Liver (tissue), 3 donors: Measurements from ENCODE around the gene ACSS2.

Experiments used
- GABPA ChIP-seq, 2 donors: IDR thresholded peaks in 1 of 2; conservative IDR thresholded peaks in 1 of 2; 2 replicates each; pipeline ENCODE4 v1.6.1; 2016; ENCODE audit warnings: antibody characterized with exemption in 2 of 2, mild to moderate bottlenecking in 1 of 2, moderate library complexity in 1 of 2
- TF ChIP-seq, protein P1 (sequence below): fragments of 150-350 bp; IDR thresholded peaks from 2 replicates; pipeline ENCODE4 v1.5.1; 2017; ENCODE audit warnings: improper control_type of control experiment, low read depth, low read length; ENCODE audit not compliant: missing input control
- TF ChIP-seq, protein P2 (sequence below): IDR thresholded peaks from 2 replicates; pipeline ENCODE4 v1.6.1; 2016; ENCODE audit warnings: antibody characterized with exemption, mild to moderate bottlenecking
- donor health status: healthy.
- donor health status: healthy.

DNA sequence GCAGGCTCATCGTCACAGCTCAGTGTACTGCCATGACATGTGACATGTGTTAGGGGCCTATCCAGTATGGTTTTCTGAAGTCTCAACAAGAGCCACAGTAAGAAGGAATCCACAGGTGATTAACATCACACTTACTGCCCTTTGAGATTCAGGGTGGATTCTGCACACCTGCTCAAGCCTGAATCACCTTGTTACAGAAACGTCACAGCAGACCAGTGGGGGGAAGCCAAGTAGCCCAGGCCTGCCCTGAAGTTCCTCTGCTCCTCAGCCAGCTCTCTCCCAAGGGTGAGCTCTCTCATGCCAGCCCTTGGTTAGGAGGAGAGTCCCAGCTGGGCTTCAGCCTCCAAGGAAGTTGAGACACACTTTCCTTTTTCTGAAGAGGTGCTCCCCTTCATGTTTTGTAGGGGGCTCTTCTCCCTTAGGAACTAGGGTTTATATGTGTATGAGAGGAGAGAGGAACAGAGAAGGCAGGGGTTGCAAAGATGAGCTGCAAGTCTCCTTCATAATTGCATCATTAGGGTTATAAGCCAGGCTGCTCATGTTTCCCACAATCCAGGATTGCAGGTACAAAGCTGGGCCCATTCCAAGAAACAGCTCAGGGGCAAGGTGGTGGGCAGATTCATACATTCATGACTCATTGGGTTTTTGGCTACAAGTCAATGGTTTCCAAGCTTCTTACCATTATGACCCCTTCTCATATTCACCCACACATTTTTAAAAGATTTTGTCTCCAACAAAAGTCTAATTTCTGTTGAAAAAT, 67.6 kb downstream of the ACSS2 start:
- TF ChIP-seq, protein P1, sequence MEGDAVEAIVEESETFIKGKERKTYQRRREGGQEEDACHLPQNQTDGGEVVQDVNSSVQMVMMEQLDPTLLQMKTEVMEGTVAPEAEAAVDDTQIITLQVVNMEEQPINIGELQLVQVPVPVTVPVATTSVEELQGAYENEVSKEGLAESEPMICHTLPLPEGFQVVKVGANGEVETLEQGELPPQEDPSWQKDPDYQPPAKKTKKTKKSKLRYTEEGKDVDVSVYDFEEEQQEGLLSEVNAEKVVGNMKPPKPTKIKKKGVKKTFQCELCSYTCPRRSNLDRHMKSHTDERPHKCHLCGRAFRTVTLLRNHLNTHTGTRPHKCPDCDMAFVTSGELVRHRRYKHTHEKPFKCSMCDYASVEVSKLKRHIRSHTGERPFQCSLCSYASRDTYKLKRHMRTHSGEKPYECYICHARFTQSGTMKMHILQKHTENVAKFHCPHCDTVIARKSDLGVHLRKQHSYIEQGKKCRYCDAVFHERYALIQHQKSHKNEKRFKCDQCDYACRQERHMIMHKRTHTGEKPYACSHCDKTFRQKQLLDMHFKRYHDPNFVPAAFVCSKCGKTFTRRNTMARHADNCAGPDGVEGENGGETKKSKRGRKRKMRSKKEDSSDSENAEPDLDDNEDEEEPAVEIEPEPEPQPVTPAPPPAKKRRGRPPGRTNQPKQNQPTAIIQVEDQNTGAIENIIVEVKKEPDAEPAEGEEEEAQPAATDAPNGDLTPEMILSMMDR, result no peak
- TF ChIP-seq, protein P2, sequence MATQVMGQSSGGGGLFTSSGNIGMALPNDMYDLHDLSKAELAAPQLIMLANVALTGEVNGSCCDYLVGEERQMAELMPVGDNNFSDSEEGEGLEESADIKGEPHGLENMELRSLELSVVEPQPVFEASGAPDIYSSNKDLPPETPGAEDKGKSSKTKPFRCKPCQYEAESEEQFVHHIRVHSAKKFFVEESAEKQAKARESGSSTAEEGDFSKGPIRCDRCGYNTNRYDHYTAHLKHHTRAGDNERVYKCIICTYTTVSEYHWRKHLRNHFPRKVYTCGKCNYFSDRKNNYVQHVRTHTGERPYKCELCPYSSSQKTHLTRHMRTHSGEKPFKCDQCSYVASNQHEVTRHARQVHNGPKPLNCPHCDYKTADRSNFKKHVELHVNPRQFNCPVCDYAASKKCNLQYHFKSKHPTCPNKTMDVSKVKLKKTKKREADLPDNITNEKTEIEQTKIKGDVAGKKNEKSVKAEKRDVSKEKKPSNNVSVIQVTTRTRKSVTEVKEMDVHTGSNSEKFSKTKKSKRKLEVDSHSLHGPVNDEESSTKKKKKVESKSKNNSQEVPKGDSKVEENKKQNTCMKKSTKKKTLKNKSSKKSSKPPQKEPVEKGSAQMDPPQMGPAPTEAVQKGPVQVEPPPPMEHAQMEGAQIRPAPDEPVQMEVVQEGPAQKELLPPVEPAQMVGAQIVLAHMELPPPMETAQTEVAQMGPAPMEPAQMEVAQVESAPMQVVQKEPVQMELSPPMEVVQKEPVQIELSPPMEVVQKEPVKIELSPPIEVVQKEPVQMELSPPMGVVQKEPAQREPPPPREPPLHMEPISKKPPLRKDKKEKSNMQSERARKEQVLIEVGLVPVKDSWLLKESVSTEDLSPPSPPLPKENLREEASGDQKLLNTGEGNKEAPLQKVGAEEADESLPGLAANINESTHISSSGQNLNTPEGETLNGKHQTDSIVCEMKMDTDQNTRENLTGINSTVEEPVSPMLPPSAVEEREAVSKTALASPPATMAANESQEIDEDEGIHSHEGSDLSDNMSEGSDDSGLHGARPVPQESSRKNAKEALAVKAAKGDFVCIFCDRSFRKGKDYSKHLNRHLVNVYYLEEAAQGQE, result no peak
- TF ChIP-seq GABPA (IDR thresholded peaks at IDR 0.05 in 1 of 2, conservative IDR thresholded peaks at IDR 0.05 in 1 of 2), result no peak
